GM12878 (cell line): ENCODE results near the gene UNC13A. TPM values are rescaled to one million over a fixed set of nuclear protein-coding genes. Genes with fewer than 3 reads are reported as not detected.

ENCODE experiments used
- ATAC-seq: fragments of 200-7000 bp; cut with Tn5 transposase; 3 replicates; pipeline ENCODE4 v1.9.1; 2020; ENCODE audit warnings: mild to moderate bottlenecking, moderate library complexity
- BruUV-seq: library from RNA; stranded (reverse); fragments of 400-500 nt; replicated peaks from 2 replicates; lab custom pipeline; 2021; lab: Mats Ljungman, UMichigan
- CTCF ChIA-PET: fragments of 300-600 bp; sonication (Branson Sonifier 250); formaldehyde crosslinking; extraction: SDS; loops from one replicate; lab custom pipeline; 2021; ENCODE audit warnings: inconsistent platforms; lab: Yijun Ruan, JAX
- POLR2A ChIA-PET: fragments of 350-600 bp; formaldehyde crosslinking; extraction: SDS; loops from one replicate; lab custom pipeline; 2021; ENCODE audit warnings: inconsistent platforms; lab: Charles Lee
- RAD21 ChIA-PET: fragments of 300-600 bp; sonication (Branson Sonifier 250); formaldehyde crosslinking; loops from one replicate; lab custom pipeline; 2023; ENCODE audit warnings: antibody characterized with exemption; ENCODE audit not compliant: unreplicated experiment; lab: Charles Lee
- SMC1A ChIA-PET: fragments of 300-600 bp; sonication (Branson Sonifier 250); formaldehyde crosslinking; loops from one replicate; lab custom pipeline; 2023; ENCODE audit not compliant: unreplicated experiment, uncharacterized antibody; lab: Charles Lee
- DNase-seq: peaks from one replicate; pipeline ENCODE4 v3.0.0-alpha.2; 2011; ENCODE audit warnings: low read depth, low spot score
- FAIRE-seq: peaks from 3 replicates; lab custom pipeline; 2011; peaks lifted over from hg19 to GRCh38; lab: Jason Lieb, UNC
- H2AFZ ChIP-seq: 2 replicates; pipeline ENCODE4 v1.6.0; 2011; ENCODE audit warnings: low read depth, low read length, control low read depth; ENCODE audit not compliant: control insufficient read depth
- H3K27ac ChIP-seq: 2 replicates; pipeline ENCODE4 v1.5.1; 2011; ENCODE audit warnings: control low read depth; ENCODE audit not compliant: control insufficient read depth, insufficient read depth
- H3K27me3 ChIP-seq, 2 experiments: replicated peaks in 1 of 2; 2 replicates each; pipeline versions ENCODE4 v1.6.0 to v1.6.1; 2011; ENCODE audit warnings: low read length in 1 of 2; ENCODE audit not compliant: control insufficient read depth in 2 of 2, insufficient read depth in 2 of 2
- H3K36me3 ChIP-seq, 2 experiments: 2 replicates each; pipeline ENCODE4 v1.5.1; 2011; ENCODE audit warnings: low read length in 1 of 2; ENCODE audit not compliant: control insufficient read depth in 2 of 2, insufficient read depth in 2 of 2
- H3K4me1 ChIP-seq: 2 replicates; pipeline ENCODE4 v1.6.1; 2011; ENCODE audit warnings: mild to moderate bottlenecking, low read length, moderate library complexity, mixed read lengths; ENCODE audit not compliant: control insufficient read depth, insufficient read depth
- H3K4me2 ChIP-seq: 2 replicates; pipeline ENCODE4 v1.6.0; 2011; ENCODE audit warnings: control low read depth; ENCODE audit not compliant: control insufficient read depth, insufficient read depth
- H3K4me3 ChIP-seq: fragments of 200-600 bp; sonication (generic); 2 replicates; pipeline ENCODE4 v1.5.1; 2016
- H3K79me2 ChIP-seq: 2 replicates; pipeline ENCODE4 v1.6.0; 2011; ENCODE audit warnings: low read length; ENCODE audit not compliant: control insufficient read depth, insufficient read depth
- H3K9ac ChIP-seq: 2 replicates; pipeline ENCODE4 v1.8.0; 2011; ENCODE audit warnings: low read length, control low read depth, mixed read lengths; ENCODE audit not compliant: control insufficient read depth, insufficient read depth
- H3K9me3 ChIP-seq: replicated peaks from 3 replicates; pipeline ENCODE4 v1.5.1; 2011; ENCODE audit warnings: mild to moderate bottlenecking, low read length; ENCODE audit not compliant: control insufficient read depth, insufficient read depth
- H4K20me1 ChIP-seq: 2 replicates; pipeline ENCODE4 v1.6.0; 2011; ENCODE audit not compliant: control insufficient read depth, insufficient read depth
- IKZF1 ChIP-seq: fragments of 450-650 bp; conservative IDR thresholded peaks from 2 replicates; pipeline ENCODE4 v1.6.1; 2017; ENCODE audit warnings: antibody characterized with exemption, mild to moderate bottlenecking
- POLR2A ChIP-seq: IDR thresholded peaks from 2 replicates; pipeline ENCODE4 v1.6.1; 2011; ENCODE audit warnings: low read depth, mild to moderate bottlenecking, low read length
- POU2F2 ChIP-seq: IDR thresholded peaks from 3 replicates; pipeline ENCODE4 v1.6.1; 2011; ENCODE audit warnings: low read depth, mild to moderate bottlenecking, low read length, borderline replicate concordance
- SIX5 ChIP-seq: IDR thresholded peaks from 2 replicates; pipeline ENCODE4 v1.6.1; 2011; ENCODE audit warnings: mild to moderate bottlenecking, low read depth, low read length, moderate library complexity; ENCODE audit not compliant: severe bottlenecking
- SMAD5 ChIP-seq: IDR thresholded peaks from 2 replicates; pipeline ENCODE4 v1.6.1; 2016; ENCODE audit warnings: antibody characterized with exemption, low read depth
- SP1 ChIP-seq: IDR thresholded peaks from one replicate; pipeline ENCODE4 v1.6.1; 2011; ENCODE audit warnings: low read depth, low read length
- TCF12 ChIP-seq: IDR thresholded peaks from 2 replicates; pipeline ENCODE4 v1.6.1; 2011; ENCODE audit warnings: low read depth, mild to moderate bottlenecking, low read length
- WRNIP1 ChIP-seq: IDR thresholded peaks from 2 replicates; pipeline ENCODE4 v1.6.1; 2011; ENCODE audit warnings: low read depth, low read length, improper control_type of control experiment, borderline replicate concordance
- WGBS: methylation state at CpG from one replicate; pipeline ENCODE4 v1.1.6; 2016; ENCODE audit warnings: low lambda C conversion rate; ENCODE audit not compliant: insufficient replicate concordance, insufficient coverage; ENCODE audit errors: missing lambda C conversion rate; 5-methylcytosine and 5-hydroxymethylcytosine counted together
- in situ Hi-C: fragments of 300-500 bp; cut with MboI; formaldehyde crosslinking; loops from 9 replicates; pipeline ENCODE4 v1.14.3; 2018; ENCODE audit warnings: mixed read lengths
- intact Hi-C: fragments of 100-400 bp; cut with micrococcal nuclease; formaldehyde crosslinking; loops from one replicate; pipeline ENCODE4 v1.14.2; 2022; ENCODE audit not compliant: unreplicated experiment
- polyA plus RNA-seq, 11 experiments: library from polyadenylated mRNA; depleted of rRNA in 4 of 11; unstranded in 6 of 11; stranded (reverse) in 5 of 11; fragments of >200 nt; fragmentation: Nextera tagmentation in 4 of 11; fragmentation: Illumina TruSeq in 1 of 11; extraction: Ambion mirVana in 4 of 11; extraction: Trizol in 1 of 11; gene quantifications; 1 replicate in 1 of 11; 2 replicates in 10 of 11; pipeline versions ENCODE4 v1.2.1 to v1.2.3, GENCODE V29; 2011 to 2016; ENCODE audit warnings: inconsistent platforms in 2 of 11, missing spikeins in 2 of 11, low read depth in 1 of 11
- total RNA-seq, 4 experiments: library from RNA; depleted of rRNA in 3 of 4; stranded (reverse); fragments of >200 nt in 3 of 4; fragmentation: Illumina TruSeq in 1 of 4; extraction: Trizol in 1 of 4; gene quantifications; 2 replicates each; pipeline versions ENCODE4 v1.2.1 to v1.2.3, GENCODE V29; 2013 to 2021
- TF ChIP-seq, protein P1 (sequence below): IDR thresholded peaks from 2 replicates; pipeline ENCODE4 v1.6.1; 2011; ENCODE audit warnings: low read depth, mild to moderate bottlenecking, low read length, moderate library complexity, borderline replicate concordance; ENCODE audit errors: extremely low read depth
- TF ChIP-seq, protein P2 (sequence below): IDR thresholded peaks from 2 replicates; pipeline ENCODE4 v1.6.1; 2011; ENCODE audit warnings: low read depth, low read length, improper control_type of control experiment, borderline replicate concordance
- TF ChIP-seq, protein P3 (sequence below): IDR thresholded peaks from 2 replicates; pipeline ENCODE4 v1.6.1; 2012; ENCODE audit warnings: improper control_type of control experiment, low read depth, low read length; ENCODE audit not compliant: insufficient replicate concordance

UNC13A gene
- total and polyA plus RNA-seq, 10 of the 15 experiments (the other 5 are each of a cell fraction or from before 2014, with no cell fraction given), result under 0.01 to 0.23 (median 0.13) TPM; not detected in 1

DNA sequence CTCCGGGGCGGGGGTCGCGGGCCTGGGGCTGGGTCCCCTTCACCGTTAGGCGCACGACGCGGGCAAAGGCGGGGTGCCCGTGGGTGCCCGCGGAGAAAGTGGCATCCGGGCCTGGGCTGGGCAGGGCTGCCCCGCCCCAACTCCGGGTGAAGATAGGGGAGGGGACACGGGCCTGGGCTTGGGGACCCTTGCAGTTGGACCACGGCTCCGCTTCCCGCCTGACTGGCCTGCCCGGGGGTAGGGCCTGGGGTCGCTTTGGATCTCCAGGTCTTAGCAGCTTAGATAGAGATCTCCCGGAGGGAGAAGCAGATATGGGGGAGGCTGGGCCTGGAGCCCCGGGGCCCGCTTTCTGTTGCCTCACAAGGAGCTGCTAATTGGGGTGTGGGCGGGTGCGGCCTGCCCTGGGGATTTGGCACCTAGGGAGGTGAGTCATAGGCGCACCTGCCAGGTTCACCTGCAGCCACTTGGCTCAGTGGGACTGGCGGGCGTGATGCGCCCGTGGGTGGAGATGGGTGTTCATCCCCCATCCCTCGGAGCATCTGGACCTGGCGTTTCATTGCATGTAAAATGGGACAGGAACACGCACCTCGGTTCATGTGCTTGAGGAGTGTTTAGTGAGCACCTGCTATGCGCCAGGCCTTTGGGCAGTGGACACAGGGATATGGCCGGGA lies 31.7 kb upstream of the UNC13A start (continued):
- TF ChIP-seq SIX5 (no peak), SP1 (no peak), TCF12 (peak; percentile 50; the same call in 1 of the 2 replicates), WRNIP1 (no peak)
- TF ChIP-seq, protein P1, sequence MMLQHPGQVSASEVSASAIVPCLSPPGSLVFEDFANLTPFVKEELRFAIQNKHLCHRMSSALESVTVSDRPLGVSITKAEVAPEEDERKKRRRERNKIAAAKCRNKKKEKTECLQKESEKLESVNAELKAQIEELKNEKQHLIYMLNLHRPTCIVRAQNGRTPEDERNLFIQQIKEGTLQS, result no peak

DNA sequence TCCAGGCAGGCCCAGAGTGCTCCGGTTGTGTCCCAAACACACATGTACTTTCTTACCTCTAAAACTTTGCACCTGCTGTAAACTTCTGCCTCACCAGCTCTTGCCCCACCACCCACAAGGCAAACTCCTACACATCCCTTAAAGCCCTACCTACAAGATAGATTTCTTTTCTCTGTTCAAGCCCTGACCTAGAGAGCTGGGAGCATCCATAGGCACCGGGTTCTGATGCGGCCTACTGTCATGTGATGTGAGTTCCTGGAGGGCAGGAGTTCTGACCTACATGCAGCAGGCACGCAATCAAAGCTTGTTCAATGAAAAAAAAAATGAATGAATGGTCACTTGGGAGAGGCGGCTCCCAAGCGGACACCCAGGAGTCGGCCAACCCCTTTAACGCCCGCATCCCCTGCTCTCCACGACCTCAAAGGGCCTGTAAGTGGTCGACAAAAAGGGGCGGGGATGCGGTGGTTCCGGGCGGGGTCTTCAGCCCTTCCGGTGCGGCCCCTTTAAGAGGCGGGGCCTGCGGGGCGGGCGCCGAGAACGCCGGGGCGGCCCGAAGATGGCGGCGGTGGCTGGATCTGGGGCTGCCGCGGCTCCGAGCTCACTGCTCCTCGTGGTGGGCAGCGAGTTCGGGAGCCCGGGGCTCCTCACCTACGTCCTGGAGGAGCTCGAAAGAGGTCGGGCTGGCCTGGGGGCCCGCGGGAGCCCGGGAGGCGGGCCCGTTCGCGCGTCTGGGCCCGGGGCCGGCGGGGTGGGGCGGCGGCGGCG lies 31.0 kb upstream of the UNC13A start, which contains the start of gene MAP1S:
Gene MAP1S (plus strand): TSS at position 534 of the 765 bp plus-strand sequence. CDS start 23 bp downstream, at position 557.
- Histone ChIP-seq H3K27me3 (no peaks in the 10 kb centered on the region), H2AFZ (peak within 1 kb of the TSS; percentile 85), H3K9me3 (no peaks in the 10 kb centered on the region), H3K27ac (peak within 1 kb of the TSS; percentile 38; the same call in 1 of the 2 replicates), H3K4me1 (peaks cover 27% of the 10 kb centered on the region), H3K4me2 (peak within 1 kb of the TSS; percentile 90), H3K36me3 (peaks cover 3% of the 10 kb centered on the region in 2 experiments; a peak in 3 of 4 replicates), H3K4me3 (peak within 1 kb of the TSS; percentile 99), H4K20me1 (no peaks in the 10 kb centered on the region), H3K9ac (peak within 1 kb of the TSS; percentile 77), H3K79me2 (peaks cover 23% of the 10 kb centered on the region)
- no peak for DNase-seq
- POLR2A ChIA-PET, result interaction anchor here (0.5 to 3.7 kb wide), 11 partner anchors 12 to 414 kb away, joined by 3 to 21 read pairs (median 4); partner anchors contain the start of gene FCHO1
- intact Hi-C loops (loop anchor here (5.0 kb wide), 1 partner anchor 33 kb away; the partner anchor contains the start of gene FCHO1), in situ Hi-C loops (no loop called here)
- no TSS peak for BruUV-seq
- SMC1A ChIA-PET, result interaction anchor here (0.6 to 7.6 kb wide), 15 partner anchors 11 to 369 kb away, joined by 3 to 91 read pairs (median 5); partner anchors contain the start of gene FCHO1
- RAD21 ChIA-PET, result interaction anchor here (0.7 to 2.3 kb wide), 10 partner anchors 32 to 214 kb away, joined by 3 to 21 read pairs (median 4); partner anchors contain the start of genes CCDC124, FCHO1 and JAK3
- CTCF ChIA-PET, result interaction anchor here (0.5 to 3.3 kb wide), 14 partner anchors 8 to 133 kb away, joined by 3 to 23 read pairs (median 4); partner anchors contain the start of gene FCHO1
- WGBS, result 0% methylated on average over 25 of the region's 53 CpGs
- ATAC-seq, result peak; percentile 90
- peak; percentile 18 for FAIRE-seq
- TF ChIP-seq POLR2A (peak; percentile 91), SP1 (peak; percentile 59), POU2F2 (0 out of 3 replicates have a peak, but pooled peaks have one; percentile 25), SMAD5 (0 out of 2 replicates have a peak, but pooled peaks have one; percentile 40), IKZF1 (0 out of 2 replicates have a peak, but pooled peaks have one; percentile 10)
- TF ChIP-seq, protein P2, sequence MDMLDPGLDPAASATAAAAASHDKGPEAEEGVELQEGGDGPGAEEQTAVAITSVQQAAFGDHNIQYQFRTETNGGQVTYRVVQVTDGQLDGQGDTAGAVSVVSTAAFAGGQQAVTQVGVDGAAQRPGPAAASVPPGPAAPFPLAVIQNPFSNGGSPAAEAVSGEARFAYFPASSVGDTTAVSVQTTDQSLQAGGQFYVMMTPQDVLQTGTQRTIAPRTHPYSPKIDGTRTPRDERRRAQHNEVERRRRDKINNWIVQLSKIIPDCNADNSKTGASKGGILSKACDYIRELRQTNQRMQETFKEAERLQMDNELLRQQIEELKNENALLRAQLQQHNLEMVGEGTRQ, result no peak
- TF ChIP-seq, protein P3, sequence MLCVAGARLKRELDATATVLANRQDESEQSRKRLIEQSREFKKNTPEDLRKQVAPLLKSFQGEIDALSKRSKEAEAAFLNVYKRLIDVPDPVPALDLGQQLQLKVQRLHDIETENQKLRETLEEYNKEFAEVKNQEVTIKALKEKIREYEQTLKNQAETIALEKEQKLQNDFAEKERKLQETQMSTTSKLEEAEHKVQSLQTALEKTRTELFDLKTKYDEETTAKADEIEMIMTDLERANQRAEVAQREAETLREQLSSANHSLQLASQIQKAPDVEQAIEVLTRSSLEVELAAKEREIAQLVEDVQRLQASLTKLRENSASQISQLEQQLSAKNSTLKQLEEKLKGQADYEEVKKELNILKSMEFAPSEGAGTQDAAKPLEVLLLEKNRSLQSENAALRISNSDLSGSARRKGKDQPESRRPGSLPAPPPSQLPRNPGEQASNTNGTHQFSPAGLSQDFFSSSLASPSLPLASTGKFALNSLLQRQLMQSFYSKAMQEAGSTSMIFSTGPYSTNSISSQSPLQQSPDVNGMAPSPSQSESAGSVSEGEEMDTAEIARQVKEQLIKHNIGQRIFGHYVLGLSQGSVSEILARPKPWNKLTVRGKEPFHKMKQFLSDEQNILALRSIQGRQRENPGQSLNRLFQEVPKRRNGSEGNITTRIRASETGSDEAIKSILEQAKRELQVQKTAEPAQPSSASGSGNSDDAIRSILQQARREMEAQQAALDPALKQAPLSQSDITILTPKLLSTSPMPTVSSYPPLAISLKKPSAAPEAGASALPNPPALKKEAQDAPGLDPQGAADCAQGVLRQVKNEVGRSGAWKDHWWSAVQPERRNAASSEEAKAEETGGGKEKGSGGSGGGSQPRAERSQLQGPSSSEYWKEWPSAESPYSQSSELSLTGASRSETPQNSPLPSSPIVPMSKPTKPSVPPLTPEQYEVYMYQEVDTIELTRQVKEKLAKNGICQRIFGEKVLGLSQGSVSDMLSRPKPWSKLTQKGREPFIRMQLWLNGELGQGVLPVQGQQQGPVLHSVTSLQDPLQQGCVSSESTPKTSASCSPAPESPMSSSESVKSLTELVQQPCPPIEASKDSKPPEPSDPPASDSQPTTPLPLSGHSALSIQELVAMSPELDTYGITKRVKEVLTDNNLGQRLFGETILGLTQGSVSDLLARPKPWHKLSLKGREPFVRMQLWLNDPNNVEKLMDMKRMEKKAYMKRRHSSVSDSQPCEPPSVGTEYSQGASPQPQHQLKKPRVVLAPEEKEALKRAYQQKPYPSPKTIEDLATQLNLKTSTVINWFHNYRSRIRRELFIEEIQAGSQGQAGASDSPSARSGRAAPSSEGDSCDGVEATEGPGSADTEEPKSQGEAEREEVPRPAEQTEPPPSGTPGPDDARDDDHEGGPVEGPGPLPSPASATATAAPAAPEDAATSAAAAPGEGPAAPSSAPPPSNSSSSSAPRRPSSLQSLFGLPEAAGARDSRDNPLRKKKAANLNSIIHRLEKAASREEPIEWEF, result no peak
